Measurements from ENCODE around the gene NR1D2.

The NR1D2 gene

GRCh38 chr3:23959135-23959900, 14.2 kb downstream of the NR1D2 start:
- no peaks in the 10 kb centered on the region for H3K27me3 ChIP-seq (replicated peaks; ENCODE audit: control insufficient read depth, insufficient read depth, low read length, poor library complexity, severe bottlenecking)

DNA sequence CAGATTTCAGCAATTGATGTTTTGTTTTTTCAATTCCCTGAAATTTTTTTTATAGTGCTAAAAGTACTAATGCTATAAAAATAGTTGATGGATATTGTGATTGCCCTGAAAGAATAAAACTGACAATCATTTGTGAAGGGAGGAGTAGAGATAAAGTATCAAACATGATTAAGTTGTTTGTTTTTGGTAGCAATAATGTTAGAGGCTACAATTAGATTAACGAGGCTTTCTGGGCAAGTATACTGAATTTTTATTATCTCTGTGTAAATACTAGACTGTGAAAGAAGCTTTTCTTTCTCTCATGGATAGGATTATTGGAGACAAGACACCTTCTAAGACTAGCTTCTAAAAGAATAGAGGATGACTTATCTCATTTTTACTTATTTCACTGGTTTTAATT, 15.6 kb downstream of the NR1D2 start:
- H3K36me3 ChIP-seq (ENCODE audit: control insufficient read depth, insufficient read depth, low read length): peaks cover 48% of the 10 kb centered on the region
- H3K27ac ChIP-seq (ENCODE audit: insufficient read depth, low read length, poor library complexity, severe bottlenecking): no peak overlapping the region
- DNase-seq: no peak
- no peaks in the 10 kb centered on the region for H3K27me3 ChIP-seq (replicated peaks; ENCODE audit: control insufficient read depth, insufficient read depth, low read length, poor library complexity, severe bottlenecking)
- no peaks in the 10 kb centered on the region for H3K4me1 ChIP-seq (ENCODE audit: control insufficient read depth, insufficient read depth, low read length, poor library complexity, severe bottlenecking)
- H3K4me3 ChIP-seq (ENCODE audit: insufficient read depth, low read depth, low read length, poor library complexity, severe bottlenecking): no peak overlapping the region
- no peaks in the 10 kb centered on the region for H3K9me3 ChIP-seq (ENCODE audit: control insufficient read depth, low read length)

More at GRCh38 chr3:23959135-23959900, 14.2 kb downstream of the NR1D2 start:
- Histone ChIP-seq H3K9me3 (ENCODE audit: control insufficient read depth, low read length) (no peaks in the 10 kb centered on the region), H3K27ac (ENCODE audit: insufficient read depth, low read length, poor library complexity, severe bottlenecking) (no peak overlapping the region), H3K4me3 (ENCODE audit: insufficient read depth, low read depth, low read length, poor library complexity, severe bottlenecking) (no peak overlapping the region), H3K4me1 (ENCODE audit: control insufficient read depth, insufficient read depth, low read length, poor library complexity, severe bottlenecking) (no peaks in the 10 kb centered on the region), H3K36me3 (ENCODE audit: control insufficient read depth, insufficient read depth, low read length) (peaks cover 53% of the 10 kb centered on the region)
- DNase-seq: no peak

DNA sequence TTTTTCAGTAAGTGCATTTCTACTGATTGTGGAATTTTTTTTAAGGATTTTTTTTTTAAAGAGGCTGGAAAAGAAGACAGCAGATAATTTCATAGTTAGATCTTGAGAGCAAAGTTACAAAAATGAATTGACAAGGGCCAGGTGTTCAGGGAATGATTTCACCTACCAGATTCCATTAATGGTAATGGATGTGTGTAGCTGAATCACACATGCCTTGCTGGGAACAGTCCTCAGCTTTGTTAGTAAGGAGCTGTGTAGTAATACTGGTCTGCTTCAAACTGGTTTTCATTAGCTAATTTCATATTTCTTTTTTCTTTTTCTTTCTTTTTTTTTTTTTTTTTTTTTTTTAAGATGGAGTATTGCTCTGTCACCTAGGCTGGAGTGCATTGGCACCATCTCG, 16.0 kb downstream of the NR1D2 start:
- Histone ChIP-seq H3K36me3 (ENCODE audit: control insufficient read depth, insufficient read depth, low read length) (peaks cover 50% of the 10 kb centered on the region), H3K9me3 (ENCODE audit: control insufficient read depth, low read length) (no peaks in the 10 kb centered on the region), H3K4me1 (ENCODE audit: control insufficient read depth, insufficient read depth, low read length, poor library complexity, severe bottlenecking) (no peaks in the 10 kb centered on the region), H3K27ac (ENCODE audit: insufficient read depth, low read length, poor library complexity, severe bottlenecking) (no peak overlapping the region), H3K4me3 (ENCODE audit: insufficient read depth, low read depth, low read length, poor library complexity, severe bottlenecking) (no peak overlapping the region), H3K27me3 (replicated peaks; ENCODE audit: control insufficient read depth, insufficient read depth, low read length, poor library complexity, severe bottlenecking) (no peaks in the 10 kb centered on the region)
- DNase-seq: no peak

GRCh38 chr3:23961913-23962312, 16.8 kb downstream of the NR1D2 start:
- H3K4me1 ChIP-seq (ENCODE audit: control insufficient read depth, insufficient read depth, low read length, poor library complexity, severe bottlenecking): no peaks in the 10 kb centered on the region
- no peaks in the 10 kb centered on the region for H3K27me3 ChIP-seq (replicated peaks; ENCODE audit: control insufficient read depth, insufficient read depth, low read length, poor library complexity, severe bottlenecking)
- no peak for DNase-seq
- H3K4me3 ChIP-seq (ENCODE audit: insufficient read depth, low read depth, low read length, poor library complexity, severe bottlenecking): no peak overlapping the region
- H3K27ac ChIP-seq (ENCODE audit: insufficient read depth, low read length, poor library complexity, severe bottlenecking): no peak overlapping the region
- H3K36me3 ChIP-seq (ENCODE audit: control insufficient read depth, insufficient read depth, low read length): peaks cover 48% of the 10 kb centered on the region
- H3K9me3 ChIP-seq (ENCODE audit: control insufficient read depth, low read length): no peaks in the 10 kb centered on the region

DNA sequence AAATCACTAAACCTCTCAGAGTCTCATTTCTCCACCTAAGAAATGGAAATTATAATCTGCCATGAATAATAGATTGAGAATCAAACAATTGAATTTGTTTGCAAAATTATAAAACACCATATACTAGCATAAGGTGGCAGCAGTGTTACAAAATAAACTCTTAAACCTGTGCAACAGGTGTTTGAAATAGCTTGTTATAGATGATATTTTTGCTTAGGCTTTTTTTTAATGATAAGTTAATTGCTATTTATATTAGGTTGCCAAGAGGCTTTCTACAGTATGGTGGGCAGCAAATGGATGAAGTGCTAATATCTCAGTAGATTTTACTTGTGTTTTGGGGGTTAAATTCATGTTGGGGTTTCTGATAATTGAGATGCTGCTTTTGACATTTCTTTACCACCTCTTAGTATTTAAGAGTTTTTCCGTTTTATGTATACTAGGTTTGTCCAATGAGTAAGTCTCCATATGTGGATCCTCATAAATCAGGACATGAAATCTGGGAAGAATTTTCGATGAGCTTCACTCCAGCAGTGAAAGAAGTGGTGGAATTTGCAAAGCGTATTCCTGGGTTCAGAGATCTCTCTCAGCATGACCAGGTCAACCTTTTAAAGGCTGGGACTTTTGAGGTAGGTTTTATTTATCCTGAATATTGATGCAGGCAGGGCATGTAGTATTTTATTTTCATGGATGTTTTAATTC, 19.6 kb downstream of the NR1D2 start:
- no peaks in the 10 kb centered on the region for H3K4me1 ChIP-seq (ENCODE audit: control insufficient read depth, insufficient read depth, low read length, poor library complexity, severe bottlenecking)
- peaks cover 56% of the 10 kb centered on the region for H3K36me3 ChIP-seq (ENCODE audit: control insufficient read depth, insufficient read depth, low read length)
- no peak for DNase-seq
- H3K4me3 ChIP-seq (ENCODE audit: insufficient read depth, low read depth, low read length, poor library complexity, severe bottlenecking): no peak overlapping the region
- H3K27ac ChIP-seq (ENCODE audit: insufficient read depth, low read length, poor library complexity, severe bottlenecking): no peak overlapping the region
- H3K27me3 ChIP-seq (replicated peaks; ENCODE audit: control insufficient read depth, insufficient read depth, low read length, poor library complexity, severe bottlenecking): no peaks in the 10 kb centered on the region
- H3K9me3 ChIP-seq (ENCODE audit: control insufficient read depth, low read length): no peaks in the 10 kb centered on the region

- Histone ChIP-seq H3K27me3 (replicated peaks; ENCODE audit: control insufficient read depth, insufficient read depth, low read length, poor library complexity, severe bottlenecking) (no peaks in the 10 kb centered on the region), H3K4me1 (ENCODE audit: control insufficient read depth, insufficient read depth, low read length, poor library complexity, severe bottlenecking) (no peaks in the 10 kb centered on the region), H3K4me3 (ENCODE audit: insufficient read depth, low read depth, low read length, poor library complexity, severe bottlenecking) (no peak overlapping the region), H3K36me3 (ENCODE audit: control insufficient read depth, insufficient read depth, low read length) (peaks cover 46% of the 10 kb centered on the region), H3K27ac (ENCODE audit: insufficient read depth, low read length, poor library complexity, severe bottlenecking) (no peak overlapping the region), H3K9me3 (ENCODE audit: control insufficient read depth, low read length) (no peaks in the 10 kb centered on the region)
- no peak for DNase-seq
These were observed 21.2 kb downstream of the NR1D2 start for GRCh38 chr3:23966328-23966727.

- Histone ChIP-seq H3K9me3 (ENCODE audit: control insufficient read depth, low read length) (no peaks in the 10 kb centered on the region), H3K27ac (ENCODE audit: insufficient read depth, low read length, poor library complexity, severe bottlenecking) (no peak overlapping the region), H3K36me3 (ENCODE audit: control insufficient read depth, insufficient read depth, low read length) (peaks cover 38% of the 10 kb centered on the region), H3K4me1 (ENCODE audit: control insufficient read depth, insufficient read depth, low read length, poor library complexity, severe bottlenecking) (no peaks in the 10 kb centered on the region), H3K4me3 (ENCODE audit: insufficient read depth, low read depth, low read length, poor library complexity, severe bottlenecking) (no peak overlapping the region), H3K27me3 (replicated peaks; ENCODE audit: control insufficient read depth, insufficient read depth, low read length, poor library complexity, severe bottlenecking) (no peaks in the 10 kb centered on the region)
- no peak for DNase-seq
These were observed 23.5 kb downstream of the NR1D2 start for GRCh38 chr3:23968463-23969184.

GRCh38 chr3:23969393-23969792, 24.3 kb downstream of the NR1D2 start:
- no peaks in the 10 kb centered on the region for H3K27me3 ChIP-seq (replicated peaks; ENCODE audit: control insufficient read depth, insufficient read depth, low read length, poor library complexity, severe bottlenecking)
- DNase-seq: no peak
- H3K9me3 ChIP-seq (ENCODE audit: control insufficient read depth, low read length): no peaks in the 10 kb centered on the region
- H3K27ac ChIP-seq (ENCODE audit: insufficient read depth, low read length, poor library complexity, severe bottlenecking): no peak overlapping the region
- H3K4me3 ChIP-seq (ENCODE audit: insufficient read depth, low read depth, low read length, poor library complexity, severe bottlenecking): no peak overlapping the region
- no peaks in the 10 kb centered on the region for H3K4me1 ChIP-seq (ENCODE audit: control insufficient read depth, insufficient read depth, low read length, poor library complexity, severe bottlenecking)
- peaks cover 30% of the 10 kb centered on the region for H3K36me3 ChIP-seq (ENCODE audit: control insufficient read depth, insufficient read depth, low read length)

GRCh38 chr3:23971684-23972083, 26.6 kb downstream of the NR1D2 start:
- H3K4me3 ChIP-seq (ENCODE audit: insufficient read depth, low read depth, low read length, poor library complexity, severe bottlenecking): no peak overlapping the region
- no peaks in the 10 kb centered on the region for H3K27me3 ChIP-seq (replicated peaks; ENCODE audit: control insufficient read depth, insufficient read depth, low read length, poor library complexity, severe bottlenecking)
- no peaks in the 10 kb centered on the region for H3K4me1 ChIP-seq (ENCODE audit: control insufficient read depth, insufficient read depth, low read length, poor library complexity, severe bottlenecking)
- no peak for DNase-seq
- H3K9me3 ChIP-seq (ENCODE audit: control insufficient read depth, low read length): no peaks in the 10 kb centered on the region
- H3K36me3 ChIP-seq (ENCODE audit: control insufficient read depth, insufficient read depth, low read length): peaks cover 25% of the 10 kb centered on the region
- H3K27ac ChIP-seq (ENCODE audit: insufficient read depth, low read length, poor library complexity, severe bottlenecking): no peak overlapping the region

GRCh38 chr3:23976555-23976954, 31.5 kb downstream of the NR1D2 start:
- Histone ChIP-seq H3K9me3 (ENCODE audit: control insufficient read depth, low read length) (no peaks in the 10 kb centered on the region), H3K4me1 (ENCODE audit: control insufficient read depth, insufficient read depth, low read length, poor library complexity, severe bottlenecking) (no peaks in the 10 kb centered on the region), H3K27me3 (replicated peaks; ENCODE audit: control insufficient read depth, insufficient read depth, low read length, poor library complexity, severe bottlenecking) (no peaks in the 10 kb centered on the region), H3K27ac (ENCODE audit: insufficient read depth, low read length, poor library complexity, severe bottlenecking) (no peak overlapping the region), H3K4me3 (ENCODE audit: insufficient read depth, low read depth, low read length, poor library complexity, severe bottlenecking) (no peak overlapping the region), H3K36me3 (ENCODE audit: control insufficient read depth, insufficient read depth, low read length) (peaks cover 25% of the 10 kb centered on the region)
- DNase-seq: no peak
